GM19438 (cell line): ENCODE measurements around the gene UNC5A.
"Not testable (repeated sequence)": the region's sequence is repeated elsewhere in the genome, so short reads cannot be mapped to it uniquely, and the experiment has no call there.

ENCODE experiments used
- ATAC-seq: cut with Tn5 transposase; IDR thresholded peaks from one replicate; pipeline ENCODE4 v1.9.1; 2021; ENCODE audit warnings: low read depth; ENCODE audit not compliant: unreplicated experiment

The UNC5A gene

DNA sequence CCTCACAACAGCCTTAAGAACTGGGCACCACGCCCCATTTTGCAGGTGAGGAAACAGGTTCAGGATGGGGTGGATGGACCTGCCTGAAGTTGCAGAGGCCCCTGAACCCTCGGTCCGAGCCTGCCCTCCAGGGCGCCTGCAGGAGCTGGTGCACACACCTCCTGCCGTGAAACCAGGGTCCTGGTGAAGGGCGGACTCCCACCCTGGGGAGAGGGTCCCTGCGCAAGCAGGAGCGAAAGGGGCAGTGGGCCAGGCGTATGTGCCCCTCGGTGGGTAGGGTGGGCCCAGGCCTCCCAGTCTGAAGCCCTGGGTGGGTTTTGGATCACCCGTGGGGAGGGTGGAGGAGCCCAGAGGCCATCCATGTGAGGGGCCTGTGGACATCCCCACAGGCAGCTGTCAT lies 50.9 kb downstream of the UNC5A start:
- ATAC-seq, result no peak

DNA sequence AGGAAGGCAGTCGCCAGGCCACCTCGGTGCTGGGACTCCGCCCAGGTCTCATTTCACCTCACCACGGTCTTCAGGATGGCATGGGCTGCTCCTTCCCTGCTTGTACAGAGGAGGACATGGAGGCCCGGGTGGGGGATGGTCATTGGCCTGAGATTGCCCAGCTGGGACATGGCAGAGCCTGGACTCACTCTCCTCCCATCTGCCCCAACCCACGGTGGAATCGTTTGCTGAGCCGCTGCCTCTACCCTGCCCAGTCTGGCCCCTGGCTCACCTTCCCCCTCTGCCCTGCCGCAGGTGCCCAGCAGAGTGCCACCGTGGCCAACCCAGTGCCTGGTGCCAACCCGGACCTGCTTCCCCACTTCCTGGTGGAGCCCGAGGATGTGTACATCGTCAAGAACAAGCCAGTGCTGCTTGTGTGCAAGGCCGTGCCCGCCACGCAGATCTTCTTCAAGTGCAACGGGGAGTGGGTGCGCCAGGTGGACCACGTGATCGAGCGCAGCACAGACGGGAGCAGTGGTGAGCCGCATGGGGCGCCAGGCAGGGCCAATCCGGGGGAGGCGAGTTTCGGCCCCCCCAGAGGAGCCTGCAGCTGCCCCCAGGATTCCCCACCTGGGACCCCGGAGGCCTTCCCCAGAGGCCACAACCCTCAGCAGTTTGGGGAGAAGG lies 52.1 kb downstream of the UNC5A start:
- ATAC-seq, result no peak

DNA sequence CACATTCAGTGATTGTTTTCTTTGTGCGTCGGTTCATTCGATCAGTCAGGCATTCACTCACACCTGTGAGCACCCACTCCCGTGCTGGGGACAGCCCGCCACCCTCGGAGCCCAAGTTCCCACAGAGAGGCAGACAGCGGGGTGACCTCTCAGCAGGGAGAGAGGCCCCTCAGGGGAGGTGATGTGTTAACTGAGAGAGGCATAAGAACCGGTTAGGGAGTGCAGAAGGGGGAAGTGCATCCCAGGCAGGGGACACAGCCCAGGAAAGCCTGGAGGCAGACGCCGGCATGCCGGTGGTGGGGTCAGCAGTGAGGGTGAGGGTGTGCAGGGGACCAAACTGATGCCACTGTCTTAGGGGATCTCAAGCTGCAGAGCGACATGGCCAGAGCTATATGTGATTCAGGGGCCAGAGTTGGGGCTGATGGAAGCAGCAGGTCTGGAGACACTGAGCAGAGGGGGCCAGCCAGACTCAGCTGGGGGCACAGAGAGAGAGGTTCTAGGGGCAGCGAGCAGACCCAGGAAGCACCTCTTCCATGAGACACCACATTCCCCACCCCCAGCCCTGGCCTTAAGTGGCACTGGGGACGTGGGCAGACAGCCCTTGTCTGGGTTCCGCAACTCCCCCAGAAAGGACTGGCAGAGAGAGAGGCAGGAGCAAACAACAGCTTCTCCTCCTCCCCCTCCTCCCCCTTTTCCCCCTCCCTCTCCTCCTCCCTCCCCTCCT lies 52.8 kb downstream of the UNC5A start:
- no peak for ATAC-seq

DNA sequence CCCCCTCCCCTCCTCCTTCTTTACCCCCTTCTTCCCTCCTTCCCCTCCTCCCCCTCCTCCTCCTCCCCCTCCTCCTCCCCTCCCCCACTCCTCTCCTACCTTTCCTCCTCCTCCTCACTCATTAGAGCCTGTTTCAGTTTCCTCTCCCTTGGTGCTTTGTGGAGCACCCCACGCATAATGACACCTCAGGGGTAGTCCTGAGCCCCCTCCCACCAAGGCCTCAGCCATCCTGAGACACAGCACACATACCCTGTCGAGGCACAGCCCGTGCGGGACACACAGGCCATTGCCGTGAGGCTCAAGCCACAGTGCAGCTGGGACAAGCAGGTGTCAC lies 53.4 kb downstream of the UNC5A start:
- ATAC-seq, result no peak

DNA sequence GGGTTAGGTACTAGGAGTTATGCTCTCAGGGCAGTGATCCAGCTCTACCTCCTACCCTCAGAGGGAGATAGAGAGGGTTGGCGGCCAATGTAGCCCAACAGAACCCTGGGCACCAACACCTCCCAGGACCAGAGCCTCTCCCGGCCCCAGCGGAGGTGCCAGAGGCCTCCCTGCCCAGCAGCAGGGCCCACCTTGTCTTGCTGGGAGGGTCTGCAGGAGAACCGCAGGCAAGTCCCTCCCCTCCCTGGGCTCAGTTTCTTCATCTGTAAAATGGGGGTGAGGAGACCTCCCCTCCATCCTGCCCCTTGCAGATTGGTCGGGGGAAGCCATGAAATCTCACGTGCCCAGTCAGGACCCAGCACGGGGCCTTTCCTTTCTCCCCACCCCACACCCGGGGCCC lies 54.4 kb downstream of the UNC5A start:
- no peak for ATAC-seq

DNA sequence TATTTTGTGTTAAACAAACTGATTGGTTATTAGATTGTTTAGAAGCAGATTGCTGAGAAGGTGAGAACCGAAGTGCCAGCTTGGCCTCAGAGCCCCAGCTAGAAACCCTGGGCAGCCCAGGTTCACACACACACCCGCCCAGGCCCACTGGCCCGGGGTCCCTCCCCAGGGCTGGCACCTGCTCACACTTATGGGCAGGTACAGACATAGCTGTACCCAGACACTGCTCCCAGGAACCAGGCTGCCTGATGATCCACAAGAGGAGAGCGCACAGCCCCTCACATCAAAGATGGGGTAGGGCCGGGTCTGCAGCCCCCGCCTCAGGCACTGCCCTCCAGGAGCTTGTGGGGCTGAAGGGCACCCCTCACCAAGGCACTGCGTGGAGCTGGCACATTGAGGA lies 55.6 kb downstream of the UNC5A start:
- ATAC-seq, result no peak

DNA sequence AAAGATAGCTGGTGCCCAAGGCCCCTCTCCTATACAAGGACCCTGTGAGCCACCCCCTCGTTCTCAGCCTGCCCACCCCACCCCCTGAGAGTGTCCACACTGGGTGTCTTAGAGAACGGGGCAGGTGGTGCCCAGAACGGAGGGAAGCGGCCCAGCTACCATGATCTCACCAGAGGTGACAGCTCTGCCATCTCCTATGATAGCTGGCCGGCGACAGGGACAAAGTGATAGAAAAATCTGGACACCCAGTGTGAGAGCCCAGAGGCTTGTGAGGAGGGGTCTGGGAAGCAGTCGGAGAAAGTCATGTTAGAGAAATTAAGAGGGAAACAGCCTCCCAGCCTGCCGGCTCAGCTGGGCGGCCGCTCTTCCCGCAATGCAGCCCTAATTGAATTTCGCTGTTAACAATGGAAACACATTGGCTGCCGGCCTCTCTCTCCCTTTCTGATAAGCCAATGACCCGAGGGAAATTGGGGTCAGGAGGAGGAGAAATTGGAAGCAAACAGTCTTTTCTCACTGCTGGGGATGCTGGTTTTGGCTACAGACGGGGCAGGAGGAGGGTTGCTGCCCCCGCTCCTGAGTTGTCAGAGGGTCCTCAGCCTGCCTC lies 56.5 kb downstream of the UNC5A start:
- no peak for ATAC-seq

DNA sequence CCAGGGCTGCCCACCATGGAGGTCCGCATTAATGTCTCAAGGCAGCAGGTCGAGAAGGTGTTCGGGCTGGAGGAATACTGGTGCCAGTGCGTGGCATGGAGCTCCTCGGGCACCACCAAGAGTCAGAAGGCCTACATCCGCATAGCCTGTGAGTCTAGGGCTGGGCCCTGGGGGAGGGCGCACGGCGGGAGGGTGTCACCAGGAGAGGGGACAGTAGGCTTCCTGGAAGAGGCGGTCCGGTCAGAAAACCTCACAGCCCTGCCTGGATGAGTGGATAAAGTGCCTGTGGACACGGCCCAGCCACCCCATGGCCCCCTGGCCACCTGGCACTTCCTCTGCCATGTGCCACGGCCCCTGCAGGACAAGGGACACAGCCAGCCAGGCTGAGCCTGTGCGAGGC lies 57.8 kb downstream of the UNC5A start:
- no peak for ATAC-seq

DNA sequence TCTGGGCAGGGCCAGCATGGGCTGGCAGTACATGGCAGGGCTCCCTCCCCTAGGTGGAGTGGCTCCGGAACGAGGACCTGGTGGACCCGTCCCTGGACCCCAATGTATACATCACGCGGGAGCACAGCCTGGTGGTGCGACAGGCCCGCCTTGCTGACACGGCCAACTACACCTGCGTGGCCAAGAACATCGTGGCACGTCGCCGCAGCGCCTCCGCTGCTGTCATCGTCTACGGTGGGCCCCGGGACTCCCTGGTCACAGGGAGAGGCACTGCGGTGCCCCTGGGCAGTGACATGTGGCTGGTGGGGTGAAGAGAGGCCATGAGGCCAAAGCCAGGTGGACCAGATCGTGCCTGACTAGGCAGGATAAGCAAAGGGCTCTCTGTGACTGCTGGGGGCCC lies 58.4 kb downstream of the UNC5A start:
- no peak for ATAC-seq

DNA sequence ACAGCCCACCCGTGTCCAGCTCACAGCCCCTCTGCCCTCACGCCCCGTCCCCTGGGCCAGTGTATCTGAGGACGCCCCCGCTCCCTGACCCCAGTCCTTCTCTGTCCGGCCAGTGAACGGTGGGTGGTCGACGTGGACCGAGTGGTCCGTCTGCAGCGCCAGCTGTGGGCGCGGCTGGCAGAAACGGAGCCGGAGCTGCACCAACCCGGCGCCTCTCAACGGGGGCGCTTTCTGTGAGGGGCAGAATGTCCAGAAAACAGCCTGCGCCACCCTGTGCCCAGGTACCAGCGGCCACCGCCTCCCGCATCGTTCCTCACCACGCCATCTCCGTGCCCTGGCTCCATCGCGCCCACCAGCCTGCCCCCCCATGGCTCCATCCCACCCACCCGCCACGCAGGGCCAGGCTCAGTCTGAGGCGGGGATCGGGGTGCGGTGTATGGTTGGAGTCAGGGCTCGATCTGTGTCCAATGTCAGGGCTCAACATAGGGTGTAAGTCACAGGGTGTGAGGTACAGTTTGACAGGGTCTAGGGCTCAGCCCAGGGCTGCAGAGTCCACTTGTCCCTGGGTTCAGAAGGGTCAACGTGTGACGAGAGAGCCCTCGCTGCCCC lies 59.2 kb downstream of the UNC5A start:
- no peak for ATAC-seq

DNA sequence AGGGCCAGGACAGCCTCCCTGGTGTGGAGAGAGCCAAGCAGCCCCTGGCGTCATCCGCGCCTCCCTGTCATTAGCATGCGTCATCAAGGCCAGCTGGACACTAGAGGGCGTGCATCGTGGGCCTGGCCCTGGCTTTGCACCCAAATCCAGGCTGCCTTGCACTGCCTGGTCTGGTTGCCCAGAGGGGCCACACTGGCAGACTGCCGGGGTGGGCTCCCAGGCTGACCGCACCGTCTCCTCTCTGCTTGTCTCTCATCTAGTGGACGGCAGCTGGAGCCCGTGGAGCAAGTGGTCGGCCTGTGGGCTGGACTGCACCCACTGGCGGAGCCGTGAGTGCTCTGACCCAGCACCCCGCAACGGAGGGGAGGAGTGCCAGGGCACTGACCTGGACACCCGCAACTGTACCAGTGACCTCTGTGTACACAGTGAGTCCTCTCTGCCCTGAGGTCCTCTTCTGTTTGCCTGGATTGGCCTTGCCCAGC lies 59.8 kb downstream of the UNC5A start:
- ATAC-seq, result no peak

DNA sequence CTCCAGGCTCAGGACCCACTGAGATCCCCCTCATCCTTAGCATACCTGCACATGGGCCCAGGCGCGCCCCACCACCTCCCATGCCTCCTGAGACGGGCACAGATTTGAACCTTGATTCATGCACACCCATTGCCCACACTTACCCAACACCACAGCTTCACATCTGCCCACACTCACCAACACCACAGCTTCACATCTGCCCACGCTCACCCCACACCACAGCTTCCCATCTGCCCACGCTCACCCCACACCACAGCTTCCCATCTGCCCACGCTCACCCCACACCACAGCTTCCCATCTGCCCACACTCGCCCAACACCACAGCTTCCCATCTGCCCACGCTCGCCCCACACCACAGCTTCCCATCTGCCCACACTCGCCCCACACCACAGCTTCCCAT lies 60.3 kb downstream of the UNC5A start:
- not testable (repeated sequence) for ATAC-seq

DNA sequence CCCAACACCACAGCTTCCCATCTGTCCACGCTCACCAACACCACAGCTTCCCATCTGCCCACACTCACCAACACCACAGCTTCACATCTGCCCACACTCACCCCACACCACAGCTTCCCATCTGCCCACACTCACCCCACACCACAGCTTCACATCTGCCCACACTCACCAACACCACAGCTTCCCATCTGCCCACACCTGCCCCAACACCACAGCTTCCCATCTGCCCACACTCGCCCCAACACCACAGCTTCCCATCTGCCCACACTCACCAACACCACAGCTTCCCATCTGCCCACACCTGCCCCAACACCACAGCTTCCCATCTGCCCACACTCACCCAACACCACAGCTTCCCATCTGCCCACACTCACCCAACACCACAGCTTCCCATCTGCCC lies 62.2 kb downstream of the UNC5A start:
- not testable (repeated sequence) for ATAC-seq

DNA sequence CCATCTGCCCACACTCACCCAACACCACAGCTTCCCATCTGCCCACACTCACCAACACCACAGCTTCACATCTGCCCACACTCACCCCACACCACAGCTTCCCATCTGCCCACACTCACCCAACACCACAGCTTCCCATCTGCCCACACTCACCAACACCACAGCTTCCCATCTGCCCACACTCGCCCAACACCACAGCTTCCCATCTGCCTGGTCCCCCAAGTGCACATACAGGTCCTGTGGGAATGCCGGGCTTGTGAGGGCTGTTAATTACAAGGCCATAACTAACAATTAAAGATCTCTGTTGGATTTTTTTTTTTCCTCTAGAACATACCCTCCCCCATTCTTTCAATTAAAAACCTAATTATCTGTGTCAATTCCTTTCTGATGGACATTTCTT lies 62.7 kb downstream of the UNC5A start:
- ATAC-seq, result not testable (repeated sequence)

DNA sequence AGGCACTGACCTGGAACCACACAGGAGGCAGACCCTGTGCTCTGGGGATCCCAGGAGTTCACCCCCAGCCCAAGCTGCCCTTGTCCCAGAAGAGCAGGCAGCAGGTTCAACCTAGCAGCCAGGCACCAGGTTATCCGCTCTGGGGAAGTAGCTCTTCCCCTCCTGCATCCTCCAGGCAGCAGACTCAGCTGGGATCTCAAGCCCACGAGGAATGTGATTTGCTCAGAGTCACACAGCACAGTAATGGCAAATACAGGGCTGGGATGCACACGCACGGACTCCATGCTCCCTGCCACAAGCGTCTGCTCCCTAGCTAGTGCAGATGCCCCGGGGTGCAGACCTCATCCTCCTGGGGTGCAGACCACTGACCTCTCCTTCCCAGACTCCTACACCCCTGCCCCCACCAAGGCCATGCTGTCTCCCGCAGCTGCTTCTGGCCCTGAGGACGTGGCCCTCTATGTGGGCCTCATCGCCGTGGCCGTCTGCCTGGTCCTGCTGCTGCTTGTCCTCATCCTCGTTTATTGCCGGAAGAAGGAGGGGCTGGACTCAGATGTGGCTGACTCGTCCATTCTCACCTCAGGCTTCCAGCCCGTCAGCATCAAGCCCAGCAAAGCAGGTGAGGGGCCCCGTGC lies 63.3 kb downstream of the UNC5A start:
- no peak for ATAC-seq

DNA sequence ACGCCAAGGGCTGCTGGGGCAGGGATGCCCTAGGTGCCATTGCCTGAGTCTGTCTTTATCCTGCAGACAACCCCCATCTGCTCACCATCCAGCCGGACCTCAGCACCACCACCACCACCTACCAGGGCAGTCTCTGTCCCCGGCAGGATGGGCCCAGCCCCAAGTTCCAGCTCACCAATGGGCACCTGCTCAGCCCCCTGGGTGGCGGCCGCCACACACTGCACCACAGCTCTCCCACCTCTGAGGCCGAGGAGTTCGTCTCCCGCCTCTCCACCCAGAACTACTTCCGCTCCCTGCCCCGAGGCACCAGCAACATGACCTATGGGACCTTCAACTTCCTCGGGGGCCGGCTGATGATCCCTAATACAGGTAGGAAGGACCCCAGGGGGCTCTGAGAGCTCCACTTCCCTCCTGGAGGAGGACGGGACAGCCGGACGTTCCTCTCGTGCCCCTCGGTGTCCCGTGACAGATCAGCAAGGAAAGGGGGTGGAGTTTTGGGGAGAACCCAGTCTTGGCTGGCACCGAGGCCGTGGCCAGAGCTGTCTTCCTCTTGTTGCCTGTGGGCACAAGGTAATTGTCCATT lies 63.9 kb downstream of the UNC5A start:
- no peak for ATAC-seq

DNA sequence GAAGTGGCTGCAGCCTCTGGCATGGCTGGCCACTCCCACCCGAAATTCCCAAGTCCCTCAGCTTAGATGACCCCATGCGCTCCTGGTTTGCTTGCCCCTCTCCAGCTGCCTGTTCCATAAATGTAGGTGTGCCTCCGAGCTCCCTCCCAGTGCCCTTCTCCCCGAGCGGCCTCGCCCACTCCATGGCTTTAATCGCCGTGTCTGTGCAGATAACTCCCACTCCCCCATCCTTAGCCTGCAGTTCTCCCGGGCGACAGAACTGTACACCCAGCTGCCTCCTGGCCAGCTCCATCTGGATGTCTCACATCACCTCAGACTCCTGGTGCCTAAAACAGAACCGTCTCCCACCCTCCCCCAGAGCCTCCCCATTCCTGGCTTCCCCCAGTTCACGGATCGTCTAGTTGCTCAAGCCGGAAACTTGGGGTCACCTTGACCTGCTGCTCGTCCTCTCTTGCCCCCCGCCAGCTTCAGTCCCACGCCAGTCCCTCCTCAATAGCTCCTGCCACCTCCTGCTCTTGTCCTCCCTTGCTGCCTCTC lies 64.7 kb downstream of the UNC5A start:
- no peak for ATAC-seq

DNA sequence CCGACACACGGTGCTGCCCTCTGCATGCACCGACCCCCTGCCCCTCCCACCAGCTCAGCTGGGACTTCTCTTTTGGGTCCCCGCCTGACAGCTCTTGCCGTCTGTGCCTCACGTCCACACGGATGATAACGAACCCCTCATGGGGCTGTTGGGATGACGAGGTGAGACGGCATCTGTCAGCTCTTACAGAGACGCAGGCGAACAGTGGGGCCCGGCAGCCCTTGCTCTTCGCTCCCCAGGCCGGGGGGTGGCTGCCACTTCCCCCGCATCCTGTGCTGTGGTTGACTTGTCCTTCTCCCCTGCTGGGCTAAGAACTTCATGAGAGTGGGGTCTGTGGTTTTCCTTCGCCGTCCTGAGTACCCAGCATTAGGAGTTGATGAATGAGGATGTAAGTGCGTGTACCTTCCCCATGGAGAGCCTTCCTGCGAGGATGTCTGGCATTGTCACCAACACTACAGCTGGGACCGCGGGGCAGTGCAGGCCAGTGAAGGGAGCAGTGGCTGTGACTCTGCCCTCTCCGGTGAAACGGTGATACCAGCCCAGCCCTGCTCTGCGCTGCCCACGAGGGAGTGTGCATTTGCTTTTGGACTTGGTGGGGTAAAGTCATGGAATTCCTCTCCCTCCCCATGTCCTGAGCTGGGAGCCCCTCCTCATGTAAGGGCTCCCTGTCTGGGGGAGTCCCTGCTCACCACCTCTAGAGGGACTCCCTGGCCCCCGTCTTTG lies 65.6 kb downstream of the UNC5A start:
- no peak for ATAC-seq

DNA sequence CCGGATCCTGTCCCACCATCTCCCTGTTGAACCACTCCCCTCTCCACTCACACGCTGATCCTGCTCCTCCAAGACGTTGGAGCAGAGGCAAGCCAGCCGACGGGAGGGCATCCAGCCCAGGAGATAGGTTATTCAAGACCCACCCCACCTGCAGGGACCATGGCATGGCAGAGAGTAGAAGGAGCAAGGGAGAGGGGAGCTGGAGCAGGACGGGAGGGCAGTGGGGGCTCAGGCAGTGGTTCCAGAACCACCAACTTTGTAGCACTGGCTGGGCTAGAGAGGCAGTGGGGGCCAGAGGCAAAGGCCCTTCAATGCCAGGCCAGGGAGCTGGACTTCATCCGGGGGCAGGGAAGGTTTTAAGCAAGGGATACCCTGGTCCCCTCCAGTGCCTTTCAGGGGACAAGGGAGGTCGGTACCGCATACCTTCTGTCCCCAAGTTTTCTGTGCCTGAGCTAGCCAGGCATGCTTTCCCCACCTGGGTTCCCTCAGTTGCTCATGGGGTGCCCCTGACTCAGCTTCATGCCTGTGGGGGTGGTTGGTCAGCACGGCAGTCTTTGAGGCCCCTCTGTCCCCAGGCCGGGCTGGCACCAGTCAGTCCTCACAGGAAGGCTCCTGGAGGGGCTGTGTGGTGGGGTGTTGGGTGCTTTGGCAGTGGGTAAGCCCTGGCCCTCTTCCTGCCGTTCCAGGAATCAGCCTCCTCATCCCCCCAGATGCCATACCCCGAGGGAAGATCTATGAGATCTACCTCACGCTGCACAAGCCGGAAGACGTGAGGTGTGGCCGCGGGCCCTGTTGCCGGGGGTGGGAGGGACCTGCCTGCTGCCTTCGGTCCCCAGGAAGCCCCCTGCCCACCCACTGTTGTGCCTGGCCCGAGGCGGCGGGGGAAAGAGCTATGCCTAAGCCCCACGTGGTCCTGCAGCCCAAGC lies 66.4 kb downstream of the UNC5A start:
- ATAC-seq, result no peak
